GM21576 (cell line): ENCODE measurements around the gene MBNL2.

Experiments
- ATAC-seq: cut with Tn5 transposase; IDR thresholded peaks from one replicate; pipeline ENCODE4 v1.9.1; 2021; ENCODE audit warnings: mild to moderate bottlenecking, moderate library complexity; ENCODE audit not compliant: unreplicated experiment

MBNL2 gene

DNA sequence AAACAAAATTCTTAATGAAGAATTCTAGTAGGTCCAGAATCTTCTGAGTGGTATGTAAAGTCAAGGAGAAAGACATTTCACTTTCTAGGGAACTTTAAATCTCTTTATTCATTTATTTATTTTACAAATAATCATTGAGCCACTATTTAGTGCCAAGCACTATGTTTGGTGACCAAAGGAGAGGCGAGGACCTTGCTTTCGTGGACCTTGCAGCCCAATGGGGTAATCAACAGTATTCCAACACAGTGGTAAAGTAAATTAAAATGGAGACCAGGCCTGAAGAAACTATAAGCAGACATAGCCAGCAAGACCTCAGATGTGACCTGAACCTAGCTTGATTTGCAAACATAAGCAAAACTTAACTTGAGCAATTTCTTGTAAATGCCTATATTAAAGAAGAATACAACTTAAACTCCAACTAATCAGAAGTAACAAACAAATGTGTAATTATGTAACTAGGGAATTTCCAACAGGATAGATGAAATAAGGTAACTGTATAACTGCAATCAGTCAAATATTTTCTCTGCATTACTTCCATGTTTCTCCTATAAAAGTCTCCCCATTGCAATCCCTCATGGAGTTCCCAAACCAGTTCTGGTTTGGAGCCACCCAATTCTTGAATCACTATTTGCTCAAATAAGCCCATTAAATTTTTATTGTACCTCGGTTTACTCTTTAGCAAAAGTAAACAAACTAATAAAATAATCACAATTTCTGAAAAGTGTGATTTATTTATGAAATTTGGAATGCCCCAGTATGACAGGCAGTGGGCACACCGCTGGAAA lies 67.6 kb downstream of the MBNL2 start:
- no peak for ATAC-seq

DNA sequence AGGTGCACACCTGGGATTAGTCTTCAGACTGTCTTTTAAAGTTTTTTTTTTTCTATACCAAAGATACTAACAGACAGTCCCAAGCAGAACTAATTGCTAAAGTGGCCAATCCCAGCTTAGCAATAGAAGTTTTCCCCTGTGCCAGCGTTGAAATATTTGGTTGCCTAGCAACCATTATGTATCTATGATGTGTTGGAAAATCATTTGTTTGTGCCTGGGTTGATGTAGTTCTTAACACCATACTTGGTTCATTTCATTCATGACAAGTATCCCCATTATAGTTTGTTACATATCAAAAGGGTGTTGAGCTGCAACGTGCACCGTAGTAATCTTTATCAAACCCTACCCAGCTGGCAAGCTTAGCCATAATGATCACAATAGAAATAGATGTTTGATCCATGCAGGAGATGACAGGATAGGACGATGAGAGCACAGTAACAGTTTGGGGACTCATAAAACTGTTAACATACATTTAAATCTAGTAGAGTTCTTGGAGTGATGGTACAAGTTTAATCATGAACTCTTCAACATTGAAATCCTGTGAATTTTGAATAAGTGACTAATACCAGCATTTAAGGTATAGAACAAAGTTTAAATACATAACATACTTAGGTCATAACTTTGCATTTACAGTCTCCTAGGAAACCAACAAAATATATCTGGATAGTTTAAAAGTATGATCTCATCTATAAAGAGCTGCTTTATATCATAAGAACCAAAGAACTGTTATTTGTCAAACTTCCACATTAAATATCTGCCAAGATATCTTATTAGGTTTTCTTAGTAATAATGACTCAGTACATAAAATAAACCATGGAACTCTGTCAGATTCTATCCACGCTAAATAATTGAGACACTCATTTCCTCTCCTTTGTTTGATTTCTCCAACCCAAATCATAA lies 73.4 kb downstream of the MBNL2 start:
- no peak for ATAC-seq

DNA sequence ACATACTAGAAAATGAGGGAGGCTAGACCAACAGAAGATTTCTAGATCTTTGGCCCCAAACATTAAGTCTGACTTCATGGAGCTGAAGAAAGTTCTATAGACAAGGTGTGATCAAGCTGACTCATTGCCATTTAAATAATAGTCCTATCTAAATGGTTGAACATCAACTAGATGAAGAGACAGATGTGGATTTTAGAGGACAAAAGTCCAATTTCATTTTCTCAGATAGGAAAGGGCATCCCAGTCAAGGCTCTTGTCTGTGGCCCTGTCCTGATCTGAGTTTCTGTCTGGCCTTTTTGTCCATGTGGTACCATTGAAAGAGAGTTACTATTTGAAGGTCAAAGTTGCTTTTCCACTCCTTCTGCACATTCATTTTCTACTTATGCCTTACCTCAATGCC lies 74.6 kb downstream of the MBNL2 start:
- ATAC-seq = no peak

DNA sequence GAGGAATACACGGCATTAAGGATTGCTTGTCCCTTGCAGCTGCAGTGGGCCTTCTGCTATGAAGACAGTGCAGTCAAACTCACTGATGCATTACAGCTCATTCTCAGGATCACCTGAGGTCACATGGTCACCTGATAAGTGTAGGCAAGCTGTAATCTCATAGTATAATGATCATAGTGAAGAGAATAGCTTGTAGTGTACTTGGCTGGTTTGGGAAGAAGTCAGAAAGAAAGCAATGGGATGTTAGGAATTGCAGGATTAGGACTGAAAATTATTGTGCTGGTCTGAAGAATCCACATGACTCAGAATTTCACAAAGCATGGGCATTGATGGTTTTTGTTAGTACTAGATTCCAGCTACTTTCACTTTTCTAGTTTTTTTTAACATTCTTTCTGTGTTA lies 76.7 kb downstream of the MBNL2 start:
- no peak for ATAC-seq

DNA sequence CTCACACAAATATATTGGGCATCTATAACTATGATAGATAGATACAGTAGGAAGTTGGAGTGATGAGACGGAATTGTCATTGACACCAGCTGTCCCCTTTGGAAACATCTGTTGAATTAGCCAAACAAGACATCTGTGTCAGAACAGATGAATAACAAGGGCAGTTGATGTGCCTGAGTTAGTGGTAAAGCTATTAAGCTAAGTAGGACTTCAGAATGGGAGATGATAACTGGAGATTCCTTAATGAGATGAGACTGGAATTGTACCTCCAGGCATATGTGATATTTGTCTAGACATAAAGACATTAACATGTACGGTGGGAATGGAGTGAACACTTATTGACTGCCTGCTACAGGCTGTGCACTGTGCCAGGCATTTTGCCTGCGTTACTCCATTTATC lies 78.7 kb downstream of the MBNL2 start:
- ATAC-seq = no peak

DNA sequence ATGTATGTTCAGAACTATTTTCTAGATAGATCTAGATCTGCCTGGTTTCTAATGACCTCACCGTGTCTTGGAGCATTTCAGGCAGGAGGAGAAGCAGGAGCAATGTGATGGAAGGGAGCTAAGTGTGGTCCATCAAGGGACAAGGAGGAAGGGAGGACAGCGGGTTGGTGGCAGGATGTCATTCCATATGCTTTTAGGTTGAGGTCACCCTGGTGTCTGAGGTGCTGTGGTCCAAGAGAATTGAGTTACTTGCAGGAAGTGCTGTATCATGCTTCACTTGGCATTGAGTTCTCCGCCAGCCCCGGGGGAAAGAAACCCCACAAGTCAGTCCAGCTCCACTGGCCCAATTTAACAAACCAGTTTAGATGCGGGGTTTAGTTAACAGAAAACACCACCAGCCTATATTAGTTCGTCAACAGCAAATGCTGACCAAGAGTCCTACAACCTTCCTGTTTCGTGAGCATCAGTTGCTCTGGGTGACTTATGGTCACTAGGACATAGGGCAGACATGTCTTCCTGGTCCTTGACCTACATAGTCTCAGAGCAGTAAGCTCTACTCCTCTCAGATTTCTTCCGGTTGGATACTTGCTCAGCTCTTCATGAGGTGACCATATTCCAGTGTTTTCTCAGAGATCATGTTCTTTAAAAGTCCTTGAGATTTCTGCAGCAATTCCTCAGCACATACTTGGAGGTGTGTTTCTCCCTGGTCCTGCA lies 79.4 kb downstream of the MBNL2 start:
- no peak for ATAC-seq

DNA sequence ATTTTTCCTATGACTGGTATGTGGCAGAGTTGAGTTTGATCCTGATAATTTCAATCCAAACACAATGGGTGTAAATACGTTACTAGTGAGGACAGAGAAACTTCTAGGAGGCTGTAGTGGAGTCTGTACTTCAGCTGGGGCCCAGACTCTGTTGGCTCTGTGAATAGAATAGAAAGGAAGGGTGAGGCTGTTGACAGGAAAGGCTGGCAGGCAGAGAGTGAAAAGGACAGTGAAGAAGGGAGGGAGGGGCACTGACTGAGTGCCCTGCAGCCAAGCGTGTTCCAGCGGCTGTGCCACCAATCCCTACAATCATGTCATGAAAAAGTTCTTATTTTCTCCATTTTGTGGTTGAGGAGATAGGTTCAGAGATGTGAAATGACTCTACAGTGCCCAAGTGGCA lies 80.5 kb downstream of the MBNL2 start:
- no peak for ATAC-seq

DNA sequence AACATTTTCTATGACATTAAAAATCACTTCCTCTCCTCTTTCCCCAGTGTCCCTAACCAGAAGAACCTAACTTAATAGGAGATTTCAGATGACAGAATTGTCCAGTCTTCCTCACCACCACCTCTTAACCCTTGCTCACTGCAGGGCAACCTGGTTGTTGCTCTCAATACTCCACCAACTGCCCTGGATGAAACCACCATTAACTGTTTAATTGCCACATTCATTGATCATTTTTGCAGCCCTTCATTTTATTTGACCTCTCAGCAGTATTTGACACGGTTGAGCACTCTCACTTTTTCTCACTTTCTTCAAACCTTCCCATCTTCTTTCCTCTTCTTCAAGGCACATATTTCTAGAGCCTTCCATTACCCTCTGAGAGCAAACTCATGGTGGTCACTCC lies 84.0 kb downstream of the MBNL2 start:
- ATAC-seq = no peak

DNA sequence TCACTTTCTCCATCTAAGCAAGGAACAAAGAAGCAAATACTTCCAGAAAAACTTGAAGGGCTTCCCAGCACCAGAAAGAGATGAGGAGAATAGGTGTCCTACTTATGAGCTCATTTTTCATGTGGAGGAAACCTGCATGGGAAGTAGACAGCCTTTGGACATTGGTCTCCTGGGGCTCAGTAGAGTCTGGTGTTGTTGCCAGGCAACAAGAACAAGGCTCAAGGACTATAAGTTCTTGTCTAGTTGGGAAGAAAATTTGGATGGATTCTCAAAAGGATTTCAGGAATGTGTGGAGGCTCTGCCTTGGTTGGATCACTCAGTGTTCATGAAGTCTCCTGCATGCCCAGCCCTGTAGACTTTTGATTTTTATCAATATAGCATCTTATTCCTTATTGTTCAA lies 84.5 kb downstream of the MBNL2 start:
- ATAC-seq = no peak

DNA sequence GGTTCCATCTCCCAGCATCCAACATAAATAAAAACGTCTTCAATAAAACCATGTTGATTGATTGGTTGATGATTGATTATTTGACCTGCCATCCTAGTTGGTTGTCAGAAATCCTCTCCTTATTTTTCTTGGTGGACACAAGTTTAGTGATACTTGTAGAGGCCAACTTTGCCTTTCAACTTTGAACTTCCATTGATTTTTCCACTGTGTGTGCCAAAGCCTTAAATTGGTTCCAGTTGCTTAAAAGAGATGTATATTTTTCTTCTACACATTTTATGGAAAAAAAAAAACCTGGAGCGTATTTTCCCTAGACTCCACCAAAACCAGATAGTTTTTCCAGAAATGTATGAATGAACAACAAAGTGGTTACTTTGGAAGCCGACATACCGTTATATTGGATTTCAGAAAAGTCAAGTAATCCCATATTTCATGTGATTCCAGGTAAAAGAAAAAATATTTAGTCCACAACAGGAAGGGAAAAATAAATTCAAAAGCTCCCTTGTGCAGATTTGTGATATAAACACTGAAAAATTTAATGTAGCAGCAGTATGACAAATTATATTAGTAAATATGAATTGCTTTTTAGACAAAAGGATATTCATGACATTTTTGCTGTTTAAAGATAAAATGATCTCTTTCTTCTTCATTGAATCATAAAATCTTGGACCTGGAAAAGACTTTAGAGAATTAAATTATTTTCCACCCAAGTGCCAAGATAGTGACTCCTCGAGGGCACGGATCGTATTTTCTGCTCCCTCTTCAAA lies 85.2 kb downstream of the MBNL2 start:
- ATAC-seq = no peak

DNA sequence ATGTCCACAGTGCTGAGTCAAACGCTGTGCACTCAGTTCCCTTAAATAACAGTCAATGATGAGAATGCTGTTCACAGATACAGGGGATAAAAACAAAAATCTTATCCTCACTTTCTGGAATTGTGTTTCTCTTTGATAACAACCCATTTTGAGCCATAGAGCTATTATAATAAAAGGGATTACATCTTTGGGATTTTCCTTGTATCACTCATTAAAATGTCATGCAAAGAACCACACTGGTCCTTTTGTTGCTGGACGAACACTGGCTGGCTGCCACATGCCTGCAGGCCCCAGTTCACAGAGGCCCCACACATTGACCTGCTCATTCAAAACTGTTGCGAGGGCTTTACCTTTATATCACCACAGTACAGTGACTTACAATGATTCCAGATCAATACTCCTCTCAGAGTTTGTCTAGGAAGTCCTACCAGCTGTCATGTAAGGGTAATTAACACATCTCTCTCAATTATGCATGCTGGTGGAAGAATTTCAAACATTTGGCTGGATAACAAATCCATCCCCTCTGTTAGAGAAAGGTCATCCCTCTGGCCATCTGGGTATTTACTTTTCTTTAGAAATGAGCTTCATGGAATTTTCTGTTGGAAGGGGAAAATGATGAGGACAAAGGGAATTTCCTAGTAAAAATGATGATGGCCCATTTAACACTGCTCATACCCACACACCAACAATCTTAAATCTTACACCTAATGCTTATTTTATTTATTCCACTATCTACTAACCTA lies 85.9 kb downstream of the MBNL2 start:
- no peak for ATAC-seq

DNA sequence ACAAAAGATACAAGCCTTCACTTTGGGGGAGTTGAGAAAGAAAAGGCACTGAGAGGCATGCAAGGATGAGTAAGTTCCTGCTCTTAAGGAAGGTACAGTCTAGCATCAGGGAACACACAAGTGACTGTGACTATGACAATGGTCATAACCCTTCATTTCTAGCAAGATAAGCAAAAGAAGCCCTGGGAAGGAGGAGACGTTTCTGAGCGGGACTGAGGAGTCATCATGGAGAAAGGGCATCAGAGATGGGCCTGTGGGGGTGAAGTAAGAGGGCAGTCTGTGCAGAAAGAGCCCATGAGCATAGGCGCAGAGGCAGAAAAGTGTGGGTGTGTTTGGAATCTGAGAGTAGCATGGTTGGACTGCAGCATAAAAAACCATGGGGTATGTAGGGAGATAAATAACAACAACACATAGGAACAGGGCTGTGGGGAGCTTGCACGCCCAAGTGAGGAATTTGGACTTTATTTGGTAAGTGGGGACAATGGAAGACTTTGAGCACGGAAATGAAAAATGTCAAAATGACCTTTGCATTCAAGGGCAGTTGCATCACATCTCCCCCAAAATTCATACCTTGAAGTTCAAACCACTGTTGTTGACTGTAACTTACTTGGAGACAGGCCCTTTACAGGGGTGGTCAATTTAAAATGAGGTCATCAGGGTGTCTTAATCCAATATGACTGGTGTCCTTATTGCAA lies 86.7 kb downstream of the MBNL2 start:
- ATAC-seq = no peak

DNA sequence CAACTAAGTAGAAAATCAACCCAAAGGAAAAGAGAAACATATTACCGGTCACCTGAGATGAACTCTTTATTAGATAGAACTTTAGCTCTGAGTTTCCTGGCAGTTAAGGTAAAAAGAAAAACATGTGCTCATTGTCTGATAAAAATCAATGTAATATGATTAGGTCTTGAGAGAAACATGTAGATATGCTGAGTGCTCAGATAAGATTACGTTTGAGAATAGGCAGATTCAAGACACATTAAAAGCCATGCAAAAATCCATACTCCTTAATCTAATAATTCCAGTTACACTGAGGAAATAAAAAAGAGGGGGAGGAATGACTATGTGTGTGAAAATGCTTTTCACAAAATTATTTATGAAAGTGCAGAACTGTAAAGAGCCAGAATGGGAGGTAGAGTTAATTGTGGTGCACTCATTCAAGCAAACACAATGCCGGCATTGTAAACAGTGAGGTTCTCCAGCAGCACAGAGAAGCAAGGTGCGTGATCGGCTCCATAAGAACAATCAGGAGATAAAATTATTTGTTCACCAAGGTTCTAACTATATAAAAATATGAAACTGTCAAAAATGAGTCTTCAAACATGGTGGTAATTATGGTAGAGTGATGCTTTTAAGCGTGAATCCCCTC lies 88.8 kb downstream of the MBNL2 start:
- ATAC-seq = no peak

DNA sequence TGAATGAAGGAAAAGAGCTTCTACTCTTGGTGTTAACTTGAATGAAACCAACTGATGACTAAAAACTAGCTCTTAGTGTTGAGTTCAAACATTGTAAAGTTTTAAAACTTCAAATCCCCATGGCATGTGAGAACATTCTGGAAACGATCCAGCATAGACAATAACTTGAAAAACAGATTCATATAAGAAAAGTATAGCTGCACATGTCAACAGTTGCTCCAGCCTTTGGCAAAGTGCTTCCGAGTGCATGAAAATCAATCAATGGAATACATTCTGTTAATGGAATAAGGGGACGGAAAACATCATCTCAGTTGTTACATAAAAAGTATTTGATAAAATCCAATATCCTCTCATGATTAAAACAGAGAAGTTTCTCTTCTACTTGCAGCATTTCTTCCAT lies 89.8 kb downstream of the MBNL2 start:
- no peak for ATAC-seq

DNA sequence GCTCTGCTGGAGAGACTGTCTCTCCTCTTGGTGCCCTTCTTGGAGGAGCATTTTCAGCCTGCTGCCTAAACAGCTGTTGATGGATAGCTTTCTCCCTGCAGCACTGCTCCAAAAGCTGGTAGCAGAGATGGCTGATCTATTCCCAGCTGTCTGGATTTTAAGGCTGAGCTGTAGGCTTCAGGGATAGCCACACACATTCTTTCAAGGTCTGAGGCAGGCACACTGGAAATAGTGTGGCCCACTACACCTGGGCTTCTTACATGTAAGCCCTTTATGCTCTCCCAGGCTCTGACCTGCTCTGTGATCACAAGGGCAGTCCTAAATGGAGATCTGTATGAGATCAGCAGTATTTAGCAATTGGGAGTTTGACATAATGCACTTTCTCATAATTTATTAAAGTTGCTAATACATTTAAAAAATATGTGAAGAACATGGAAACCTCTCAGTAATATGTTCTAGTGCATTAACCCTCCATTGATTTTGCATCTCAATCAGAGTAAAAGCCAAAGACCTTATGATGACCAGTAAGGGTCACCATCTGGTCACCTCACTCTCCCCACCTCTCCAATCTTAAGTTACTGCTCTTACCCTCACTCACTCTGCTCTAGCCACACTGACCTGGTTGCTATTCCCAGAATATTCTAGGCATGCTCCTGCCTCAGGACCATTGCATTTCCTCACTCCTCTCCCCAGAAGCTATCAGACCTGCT lies 91.6 kb downstream of the MBNL2 start:
- ATAC-seq = no peak

DNA sequence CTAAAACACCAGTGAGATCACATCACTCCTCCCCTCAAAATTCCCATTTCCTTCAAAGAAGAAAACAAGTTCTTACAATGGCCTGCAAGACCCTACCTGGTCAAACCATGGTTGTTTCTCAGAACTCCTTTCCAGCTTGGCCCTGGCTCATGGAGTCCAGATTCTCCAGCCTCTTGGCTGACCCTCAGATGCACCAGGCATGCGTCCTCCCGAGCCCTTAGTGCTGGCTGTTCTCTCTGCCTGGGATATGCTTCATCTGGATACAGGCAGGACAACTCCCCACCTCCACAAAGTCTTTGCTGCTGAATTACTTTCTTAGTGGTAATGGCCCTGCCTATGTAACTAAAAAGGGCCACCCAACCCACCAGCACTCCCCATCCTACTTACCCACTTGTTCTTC lies 94.3 kb downstream of the MBNL2 start:
- ATAC-seq = no peak

DNA sequence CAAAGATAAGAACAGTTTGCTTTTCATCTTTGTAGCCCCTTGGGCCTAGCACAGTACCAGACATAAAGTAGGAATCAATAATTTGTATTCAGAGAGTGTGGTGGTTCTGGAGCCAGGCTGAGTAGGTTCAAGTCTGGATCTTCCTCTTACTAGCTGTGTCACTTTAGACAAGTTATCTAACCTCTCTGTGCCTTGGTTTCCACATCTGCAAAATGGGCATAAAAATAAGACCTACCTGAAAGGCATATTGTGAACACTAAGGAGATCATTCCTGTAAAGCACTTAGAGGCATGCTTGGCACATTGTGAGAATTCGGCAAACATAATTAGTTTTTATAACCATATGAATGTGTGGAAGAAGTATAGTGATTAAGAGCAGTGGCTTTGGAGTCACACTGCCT lies 95.8 kb downstream of the MBNL2 start:
- no peak for ATAC-seq

DNA sequence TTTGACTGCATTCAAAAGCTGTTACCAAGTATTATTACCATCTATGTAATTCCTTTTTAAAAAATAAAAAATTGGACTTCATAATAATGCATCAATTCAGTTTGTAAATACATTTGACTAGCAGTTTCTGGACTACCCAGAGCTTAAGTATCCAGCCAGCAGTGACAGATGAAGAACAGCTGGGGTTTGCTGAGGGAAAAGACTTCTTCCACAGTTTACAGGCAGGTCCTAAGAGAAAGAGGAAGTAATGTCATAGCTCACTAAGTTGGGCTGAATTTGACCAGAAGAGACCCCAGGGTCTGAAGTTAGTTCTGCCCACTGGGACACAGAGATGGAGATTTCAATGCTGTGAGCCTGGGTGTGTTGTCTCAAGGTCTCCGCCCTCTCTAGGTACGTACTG lies 96.4 kb downstream of the MBNL2 start:
- ATAC-seq = no peak
